RWPE2 (cell line): ENCODE data around the gene AQP1.

Experiments used
- ATAC-seq: fragments of 200-7000 bp; cut with Tn5 transposase; 3 replicates; pipeline ENCODE4 v1.9.1; 2021; ENCODE audit warnings: low read depth
- DNase-seq: peaks from one replicate; pipeline ENCODE4 v3.0.0-alpha.2; 2020; ENCODE audit warnings: low spot score
- H3K27ac ChIP-seq: fragments of 450-650 bp; 2 replicates; pipeline ENCODE4 v1.5.1; 2017; ENCODE audit warnings: mild to moderate bottlenecking; ENCODE audit not compliant: poor library complexity, severe bottlenecking
- H3K27me3 ChIP-seq: fragments of 250-450 bp; sonication (Bioruptor Pico); 2 replicates; pipeline ENCODE4 v1.5.1; 2021; ENCODE audit warnings: mild to moderate bottlenecking, moderate library complexity; ENCODE audit not compliant: insufficient read depth, poor library complexity, severe bottlenecking
- H3K36me3 ChIP-seq: fragments of 250-450 bp; sonication (Bioruptor Pico); 2 replicates; pipeline ENCODE4 v1.5.1; 2020; ENCODE audit warnings: low read depth, mild to moderate bottlenecking, moderate library complexity
- H3K4me1 ChIP-seq: fragments of 250-450 bp; sonication (Bioruptor Pico); 2 replicates; pipeline ENCODE4 v1.5.1; 2021; ENCODE audit warnings: mild to moderate bottlenecking, moderate library complexity; ENCODE audit not compliant: insufficient read depth, poor library complexity, severe bottlenecking
- H3K4me3 ChIP-seq: fragments of 250-450 bp; sonication (Bioruptor Pico); 2 replicates; pipeline ENCODE4 v1.5.1; 2021; ENCODE audit warnings: mild to moderate bottlenecking, moderate library complexity; ENCODE audit not compliant: severe bottlenecking
- H3K9me3 ChIP-seq: fragments of 250-450 bp; sonication (Bioruptor Pico); 2 replicates; pipeline ENCODE4 v1.5.1; 2021; ENCODE audit warnings: mild to moderate bottlenecking, moderate library complexity; ENCODE audit not compliant: severe bottlenecking
- TF ChIP-seq, protein P1 (sequence below): fragments of 450-650 bp; IDR thresholded peaks from one replicate; pipeline ENCODE4 v1.5.1; 2017; ENCODE audit warnings: mild to moderate bottlenecking, moderate library complexity; ENCODE audit not compliant: poor library complexity, severe bottlenecking

AQP1 gene

DNA sequence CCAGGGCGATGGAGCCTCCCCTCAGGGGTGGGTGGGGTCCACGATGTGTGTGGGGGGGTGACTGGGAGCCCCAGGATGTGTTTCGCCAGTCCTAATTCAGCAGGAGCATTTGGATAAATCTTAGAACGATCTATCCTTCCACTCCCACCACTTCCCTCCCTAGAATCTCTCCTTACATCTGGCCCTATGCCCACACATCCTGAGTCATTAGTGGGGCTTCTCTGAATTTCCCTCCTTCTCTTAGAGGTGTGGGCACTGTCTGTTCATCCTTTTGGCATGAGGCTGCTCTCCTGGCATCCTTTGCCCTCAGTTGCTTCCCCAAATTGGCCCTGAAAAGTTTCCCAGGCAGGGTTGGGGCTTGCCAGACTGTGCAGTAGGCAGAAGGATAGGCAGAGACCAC lies 53.7 kb downstream of the AQP1 start:
- TF ChIP-seq, protein P1, sequence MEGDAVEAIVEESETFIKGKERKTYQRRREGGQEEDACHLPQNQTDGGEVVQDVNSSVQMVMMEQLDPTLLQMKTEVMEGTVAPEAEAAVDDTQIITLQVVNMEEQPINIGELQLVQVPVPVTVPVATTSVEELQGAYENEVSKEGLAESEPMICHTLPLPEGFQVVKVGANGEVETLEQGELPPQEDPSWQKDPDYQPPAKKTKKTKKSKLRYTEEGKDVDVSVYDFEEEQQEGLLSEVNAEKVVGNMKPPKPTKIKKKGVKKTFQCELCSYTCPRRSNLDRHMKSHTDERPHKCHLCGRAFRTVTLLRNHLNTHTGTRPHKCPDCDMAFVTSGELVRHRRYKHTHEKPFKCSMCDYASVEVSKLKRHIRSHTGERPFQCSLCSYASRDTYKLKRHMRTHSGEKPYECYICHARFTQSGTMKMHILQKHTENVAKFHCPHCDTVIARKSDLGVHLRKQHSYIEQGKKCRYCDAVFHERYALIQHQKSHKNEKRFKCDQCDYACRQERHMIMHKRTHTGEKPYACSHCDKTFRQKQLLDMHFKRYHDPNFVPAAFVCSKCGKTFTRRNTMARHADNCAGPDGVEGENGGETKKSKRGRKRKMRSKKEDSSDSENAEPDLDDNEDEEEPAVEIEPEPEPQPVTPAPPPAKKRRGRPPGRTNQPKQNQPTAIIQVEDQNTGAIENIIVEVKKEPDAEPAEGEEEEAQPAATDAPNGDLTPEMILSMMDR = no peak
- DNase-seq (no peak), ATAC-seq (peak; percentile 31; the same call in 1 of the 3 replicates)
- Histone ChIP-seq H3K4me3 (no peak overlapping the region), H3K27me3 (no peaks in the 10 kb centered on the region), H3K4me1 (no peaks in the 10 kb centered on the region), H3K27ac (no peak overlapping the region), H3K36me3 (no peaks in the 10 kb centered on the region), H3K9me3 (no peaks in the 10 kb centered on the region)

DNA sequence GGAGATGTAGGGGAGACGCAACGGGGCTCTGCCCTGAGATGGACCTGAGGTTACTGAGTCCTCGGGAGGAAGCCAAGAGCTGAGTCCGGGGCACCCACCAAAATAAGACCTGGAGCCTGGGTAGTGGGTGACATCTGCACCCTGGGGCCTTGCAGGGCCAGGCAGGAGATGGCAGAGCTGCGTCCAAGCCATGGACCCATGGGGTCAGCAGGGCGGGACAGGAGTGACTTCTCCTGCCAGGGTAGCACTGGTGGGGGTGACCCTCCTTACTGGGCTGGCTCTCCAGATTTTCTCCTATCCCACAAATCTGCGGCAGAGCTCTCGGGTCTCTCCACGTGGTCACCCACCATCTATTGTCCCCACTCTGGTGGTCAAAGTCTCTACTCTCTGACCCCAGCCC lies 54.2 kb downstream of the AQP1 start:
- Histone ChIP-seq H3K4me1 (no peaks in the 10 kb centered on the region), H3K9me3 (no peaks in the 10 kb centered on the region), H3K27ac (no peak overlapping the region), H3K4me3 (no peak overlapping the region), H3K27me3 (no peaks in the 10 kb centered on the region), H3K36me3 (no peaks in the 10 kb centered on the region)
- TF ChIP-seq, protein P1 = no peak
- ATAC-seq = no peak
- DNase-seq = no peak

DNA sequence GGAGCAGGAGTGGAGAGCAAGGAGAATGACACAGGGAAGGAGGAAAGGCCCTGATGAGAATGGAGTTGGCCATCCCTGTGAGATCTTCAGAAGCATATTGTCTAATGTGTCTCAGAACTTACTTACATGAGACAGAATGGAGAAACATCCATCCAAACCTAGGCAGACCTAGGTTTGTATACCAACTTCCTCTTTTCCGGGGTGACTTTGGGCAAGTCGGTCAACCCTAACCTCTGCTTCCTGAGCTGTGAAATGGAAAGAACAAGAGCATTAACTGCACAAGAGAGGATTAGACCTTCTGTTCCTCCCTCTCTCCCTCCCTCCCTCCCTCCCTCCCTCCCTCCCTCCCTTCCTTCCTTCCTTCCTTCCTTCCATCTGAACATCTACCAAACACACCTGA lies 56.6 kb downstream of the AQP1 start:
- Histone ChIP-seq H3K27me3 (no peaks in the 10 kb centered on the region), H3K9me3 (no peaks in the 10 kb centered on the region), H3K27ac (no peak overlapping the region), H3K36me3 (no peaks in the 10 kb centered on the region), H3K4me1 (no peaks in the 10 kb centered on the region), H3K4me3 (no peak overlapping the region)
- TF ChIP-seq, protein P1 = no peak
- ATAC-seq (no peak), DNase-seq (no peak)

DNA sequence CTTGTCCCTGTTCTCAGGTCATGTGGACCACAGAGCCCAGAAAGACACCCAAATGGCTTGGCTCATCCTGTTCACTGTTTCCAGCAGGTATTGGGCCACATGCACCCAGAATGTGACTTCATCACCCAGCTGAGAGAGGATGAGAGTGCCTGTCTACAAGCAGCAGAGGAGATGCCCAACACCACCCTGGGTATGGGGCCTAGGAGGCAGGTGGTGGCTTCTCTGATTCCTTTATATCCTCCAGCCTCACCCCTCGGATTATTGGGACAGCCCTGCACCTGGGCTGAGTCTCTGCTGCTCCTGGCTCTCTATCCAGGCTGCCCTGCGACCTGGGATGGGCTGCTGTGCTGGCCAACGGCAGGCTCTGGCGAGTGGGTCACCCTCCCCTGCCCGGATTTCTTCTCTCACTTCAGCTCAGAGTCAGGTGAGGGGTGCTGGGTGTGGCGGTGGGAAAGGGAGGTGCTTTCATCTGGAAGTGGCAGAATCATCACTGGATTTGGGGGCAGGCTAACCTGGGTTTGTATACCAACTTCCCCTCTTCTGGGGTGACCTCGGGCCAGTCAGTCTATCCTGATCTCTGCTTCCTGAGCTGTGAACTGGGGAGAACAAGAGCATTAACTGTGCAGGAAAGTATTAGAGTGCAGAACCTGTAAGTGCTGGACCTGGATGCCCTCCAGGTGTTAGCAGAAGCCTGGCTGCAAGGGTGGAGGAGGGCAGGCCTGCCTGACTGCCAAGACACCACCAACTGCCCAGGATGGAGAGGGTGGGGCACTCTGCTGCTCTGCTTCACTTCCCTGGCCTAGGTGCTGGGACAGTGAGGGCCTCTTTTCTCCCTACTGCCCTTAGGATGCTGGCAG lies 57.3 kb downstream of the AQP1 start:
- Histone ChIP-seq H3K4me3 (no peak overlapping the region), H3K4me1 (no peaks in the 10 kb centered on the region), H3K9me3 (no peaks in the 10 kb centered on the region), H3K27ac (no peak overlapping the region), H3K36me3 (no peaks in the 10 kb centered on the region), H3K27me3 (no peaks in the 10 kb centered on the region)
- DNase-seq (no peak), ATAC-seq (no peak)
- TF ChIP-seq, protein P1 = no peak

DNA sequence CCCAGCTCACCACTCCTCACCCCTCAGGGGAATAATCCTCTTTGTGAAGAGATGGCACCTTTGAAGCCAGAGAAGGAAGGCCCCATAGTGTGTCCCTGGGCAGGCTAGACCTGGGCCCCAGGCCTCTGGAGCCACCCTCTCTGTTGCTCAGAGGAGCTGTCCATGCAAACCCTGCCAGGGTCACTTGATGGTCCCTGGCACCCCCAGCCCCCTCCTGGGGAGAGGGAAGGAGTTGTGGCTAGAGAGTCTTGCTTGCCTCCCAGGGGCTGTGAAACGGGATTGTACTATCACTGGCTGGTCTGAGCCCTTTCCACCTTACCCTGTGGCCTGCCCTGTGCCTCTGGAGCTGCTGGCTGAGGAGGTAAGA lies 57.9 kb downstream of the AQP1 start:
- TF ChIP-seq, protein P1 = no peak

More for the DNA sequence above, 57.9 kb downstream of the AQP1 start:
- Histone ChIP-seq H3K36me3 (no peaks in the 10 kb centered on the region), H3K27ac (no peak overlapping the region), H3K4me1 (no peaks in the 10 kb centered on the region), H3K27me3 (no peaks in the 10 kb centered on the region), H3K4me3 (no peak overlapping the region), H3K9me3 (no peaks in the 10 kb centered on the region)
- ATAC-seq (no peak), DNase-seq (no peak)
